Activated CD8-positive, alpha-beta memory T cell treated with anti-CD3 and anti-CD28 coated beads, Interleukin-2, amount 50 U/mL, for 24 hours (primary cell): ENCODE results near the gene TUFT1.
"Not testable (repeated sequence)": the region's sequence is repeated elsewhere in the genome, so short reads cannot be mapped to it uniquely, and the experiment has no call there.

ENCODE experiments used
- DNase-seq: peaks from one replicate; pipeline ENCODE4 v3.0.0-alpha.2; 2020; ENCODE audit errors: extremely low read depth

Gene TUFT1

GRCh38 chr1:151618003-151618402, 77.9 kb downstream of the TUFT1 start:
- no peak for DNase-seq

GRCh38 chr1:151618470-151618869, 78.4 kb downstream of the TUFT1 start:
- DNase-seq: no peak

DNA sequence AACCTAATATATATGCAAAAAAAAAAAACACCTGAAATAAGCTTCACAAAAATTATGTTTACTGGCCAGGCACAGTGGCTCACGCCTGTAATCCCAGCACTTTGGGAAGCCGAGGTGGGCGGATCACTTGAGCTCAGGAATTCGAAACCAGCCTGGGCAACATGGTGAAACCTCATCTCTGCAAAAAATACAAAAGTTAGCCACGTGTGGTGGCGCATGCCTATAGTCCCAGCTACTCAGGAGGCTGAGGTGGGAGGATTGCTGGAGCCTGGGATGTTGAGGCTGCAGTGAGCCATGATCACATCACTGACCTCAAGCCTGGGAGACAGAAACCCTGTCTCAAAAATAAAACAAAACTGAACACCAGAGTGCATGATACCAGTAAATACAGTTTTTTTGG, 78.9 kb downstream of the TUFT1 start:
- not testable (repeated sequence) for DNase-seq

DNA sequence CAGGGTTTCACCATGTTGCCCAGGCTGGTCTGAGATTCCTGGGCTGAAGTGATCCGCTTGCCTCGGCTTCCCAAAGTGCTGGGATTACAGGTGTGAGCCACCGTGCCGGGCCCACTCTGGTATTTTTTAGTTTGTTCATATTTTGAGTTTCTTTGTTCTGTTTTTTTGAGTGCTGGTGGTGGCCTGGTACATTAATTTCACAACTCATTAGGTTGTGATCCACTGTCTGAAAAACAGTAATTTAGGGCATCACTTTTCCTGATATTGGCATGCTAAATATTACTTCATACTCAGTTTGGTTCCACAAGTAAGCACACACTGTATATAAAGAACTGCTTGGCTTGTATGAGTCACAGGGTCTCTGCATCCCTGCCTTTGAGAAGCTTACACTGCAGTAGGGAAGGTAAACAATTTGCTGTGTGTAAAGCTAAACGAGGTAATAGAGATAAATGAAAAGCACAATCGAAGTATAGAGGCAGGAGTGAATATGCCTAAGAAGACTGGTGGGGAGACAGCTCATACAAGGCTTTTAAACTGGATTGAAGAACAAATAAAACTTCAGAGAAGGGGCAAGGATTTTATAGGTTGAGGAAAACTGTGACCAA, 79.5 kb downstream of the TUFT1 start:
- no peak for DNase-seq

- no peak for DNase-seq
These were observed 80.2 kb downstream of the TUFT1 start for GRCh38 chr1:151620286-151620685.

- no peak for DNase-seq
These were observed 81.2 kb downstream of the TUFT1 start for GRCh38 chr1:151621351-151621750.

- no peak for DNase-seq
These were observed 84.7 kb downstream of the TUFT1 start for GRCh38 chr1:151624783-151625182.

DNA sequence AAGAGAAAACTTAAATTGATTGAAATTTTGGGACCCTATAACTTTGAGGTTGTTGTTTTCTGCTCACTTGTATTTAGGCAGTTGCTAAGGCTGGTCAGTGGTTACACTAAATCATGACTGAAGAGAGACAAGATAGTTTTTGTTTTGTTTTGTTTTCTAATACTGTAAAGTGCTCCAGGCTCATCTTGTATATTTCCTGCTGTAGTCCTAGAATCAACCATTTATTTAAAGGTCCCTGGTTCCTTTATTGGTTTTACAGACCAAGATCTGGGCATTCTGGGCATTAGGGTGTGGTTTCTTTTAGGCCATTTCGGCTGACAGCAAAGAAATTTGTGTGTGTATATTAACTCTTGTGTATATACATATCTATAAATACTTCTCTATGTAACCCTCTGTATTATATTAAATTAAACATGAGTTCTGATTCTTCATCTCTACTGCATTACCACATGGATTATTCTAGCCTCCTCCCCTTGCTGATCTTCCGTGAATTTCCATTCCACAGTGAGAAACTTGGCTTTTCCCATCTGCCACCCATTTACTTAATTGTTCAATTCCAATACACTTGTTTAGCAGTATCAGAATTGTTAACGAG, 86.7 kb downstream of the TUFT1 start:
- no peak for DNase-seq

DNA sequence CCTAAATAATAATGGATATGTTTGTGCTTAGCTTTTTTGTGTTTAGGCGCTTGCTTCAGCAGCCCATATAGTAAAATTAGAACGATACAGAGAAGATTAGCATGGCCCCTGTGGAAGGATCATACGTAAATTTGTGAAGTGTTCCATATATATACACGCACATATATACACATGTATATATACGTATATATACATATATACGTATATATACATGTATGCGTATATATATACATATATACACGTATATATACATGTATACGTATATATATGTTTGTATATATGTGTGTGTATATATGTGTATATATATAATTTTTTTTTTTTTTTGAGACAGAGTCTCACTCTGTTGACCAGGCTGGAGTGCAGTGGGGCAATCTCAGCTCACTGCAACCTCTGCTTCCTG, 89.2 kb downstream of the TUFT1 start:
- DNase-seq: no peak
